Glutamatergic neuron (in vitro differentiated cells): ENCODE results near the gene MDM2. TPM values are rescaled to one million over a fixed set of nuclear protein-coding genes. Genes with fewer than 3 reads are reported as not detected.
"Not testable (repeated sequence)": the region's sequence is repeated elsewhere in the genome, so short reads cannot be mapped to it uniquely, and the experiment has no call there.

Experiments used
- DNase-seq: peaks from one replicate; pipeline ENCODE4 v3.0.0; 2022
- H3K27ac Mint-ChIP-seq: one replicate; pipeline ENCODE4 v1.8.0; 2020; ENCODE audit warnings: mild to moderate bottlenecking, mixed read lengths, inconsistent platforms; ENCODE audit not compliant: unreplicated experiment
- H3K27me3 Mint-ChIP-seq: one replicate; pipeline ENCODE4 v1.8.0; 2020; ENCODE audit warnings: mild to moderate bottlenecking, moderate library complexity, mixed read lengths, inconsistent platforms; ENCODE audit not compliant: unreplicated experiment
- H3K36me3 Mint-ChIP-seq: one replicate; pipeline ENCODE4 v1.8.0; 2020; ENCODE audit warnings: mild to moderate bottlenecking, mixed read lengths, inconsistent platforms; ENCODE audit not compliant: unreplicated experiment
- H3K4me1 Mint-ChIP-seq: one replicate; pipeline ENCODE4 v1.8.0; 2020; ENCODE audit warnings: mild to moderate bottlenecking, low read depth, mixed read lengths, inconsistent platforms; ENCODE audit not compliant: unreplicated experiment
- H3K4me3 Mint-ChIP-seq: one replicate; pipeline ENCODE4 v1.8.0; 2020; ENCODE audit warnings: mild to moderate bottlenecking, mixed read lengths, inconsistent platforms; ENCODE audit not compliant: unreplicated experiment
- H3K9me3 Mint-ChIP-seq: one replicate; pipeline ENCODE4 v1.8.0; 2020; ENCODE audit warnings: mild to moderate bottlenecking, moderate library complexity, mixed read lengths, inconsistent platforms; ENCODE audit not compliant: unreplicated experiment
- CTCF ChIP-seq: fragments of 200-600 bp; sonication (generic); IDR thresholded peaks from one replicate; pipeline ENCODE4 v1.5.0; 2021; ENCODE audit not compliant: partially characterized antibody, unreplicated experiment
- total RNA-seq: library from RNA; stranded (reverse); fragmentation: NEBNext Ultra II Directional; extraction: Animal tissue kit (Norgen Biotek cat#: 25700); gene quantifications from one replicate; pipeline ENCODE4 v1.2.1, GENCODE V29; 2021; ENCODE audit not compliant: unreplicated experiment

Gene MDM2
- total RNA-seq, 1 donor from 2014 or later = 84.9 TPM

DNA sequence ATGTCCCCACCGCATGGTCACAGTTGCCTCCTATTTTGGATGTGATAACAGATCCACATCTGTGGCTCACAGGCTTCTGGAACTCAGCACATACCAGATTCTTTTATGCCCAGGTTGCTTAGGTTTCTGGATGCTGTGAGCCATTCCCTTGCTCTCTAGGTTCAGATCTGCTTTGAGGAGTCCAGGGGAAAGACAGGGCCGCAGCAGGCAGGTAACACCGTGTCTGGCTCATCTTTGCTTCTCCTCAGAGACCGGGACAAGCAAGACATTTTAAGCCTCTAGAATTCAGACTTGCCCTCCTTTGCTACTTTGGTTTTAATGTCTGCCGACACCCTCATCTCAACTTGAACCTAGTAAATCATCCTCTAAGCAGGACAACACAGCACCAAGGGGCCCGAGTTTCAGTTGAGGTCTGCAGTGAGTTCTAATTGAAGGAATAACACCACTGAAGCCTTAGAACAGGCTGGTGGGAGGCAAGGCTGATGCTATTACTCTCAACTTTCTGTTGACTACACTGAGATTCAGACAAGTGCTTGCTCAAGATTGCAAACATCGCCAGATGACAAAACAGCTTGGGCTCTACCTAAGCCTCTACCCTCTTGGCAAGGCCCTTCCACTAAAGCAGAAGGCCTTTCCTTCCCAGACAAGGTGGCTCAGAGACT, 55.3 kb downstream of the MDM2 start:
- Mint-ChIP-seq H3K4me1 (peaks cover 1% of the 10 kb centered on the region), H3K27ac (no peak overlapping the region), H3K36me3 (no peaks in the 10 kb centered on the region), H3K4me3 (no peak overlapping the region), H3K27me3 (peaks cover 2% of the 10 kb centered on the region), H3K9me3 (no peaks in the 10 kb centered on the region)
- TF ChIP-seq CTCF = no peak
- DNase-seq = no peak

GRCh38 chr12:68863886-68864454, 56.0 kb downstream of the MDM2 start:
- H3K27me3 Mint-ChIP-seq, DNase-seq, H3K4me1 Mint-ChIP-seq, H3K27ac Mint-ChIP-seq, H3K9me3 Mint-ChIP-seq, H3K36me3 Mint-ChIP-seq, H3K4me3 Mint-ChIP-seq: not testable (repeated sequence)
- peak; percentile 68 for TF ChIP-seq CTCF

GRCh38 chr12:68864604-68865003, 56.6 kb downstream of the MDM2 start:
- Mint-ChIP-seq H3K9me3 (no peaks in the 10 kb centered on the region), H3K36me3 (no peaks in the 10 kb centered on the region), H3K4me1 (peaks cover 8% of the 10 kb centered on the region), H3K27me3 (peaks cover 2% of the 10 kb centered on the region), H3K27ac (no peak overlapping the region), H3K4me3 (no peak overlapping the region)
- DNase-seq = no peak
- no peak for TF ChIP-seq CTCF

- Mint-ChIP-seq H3K27ac (no peak overlapping the region), H3K27me3 (peaks cover 2% of the 10 kb centered on the region)
- no peak for TF ChIP-seq CTCF
Measured at GRCh38 chr12:68865399-68866164, 57.6 kb downstream of the MDM2 start.

DNA sequence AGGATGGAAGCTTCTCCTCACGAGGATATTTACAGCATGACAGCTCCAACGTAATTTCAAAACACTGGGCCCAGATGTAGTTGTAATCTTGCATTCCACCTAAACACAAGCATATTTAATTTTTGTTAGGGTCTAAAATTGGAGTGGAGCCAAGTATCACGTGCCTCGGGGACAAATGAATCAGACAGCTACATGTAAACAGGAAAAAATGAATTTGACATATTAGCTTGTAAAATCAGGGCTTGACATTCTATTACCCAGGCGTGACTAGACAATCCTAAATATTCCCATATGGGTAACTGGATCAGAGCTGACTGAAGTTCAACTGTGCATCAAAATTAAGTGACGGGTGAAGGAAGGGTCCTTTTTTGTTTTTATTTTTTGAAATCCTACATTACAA, 59.0 kb downstream of the MDM2 start:
- Mint-ChIP-seq H3K27me3 (peaks cover 5% of the 10 kb centered on the region), H3K36me3 (no peaks in the 10 kb centered on the region), H3K9me3 (no peaks in the 10 kb centered on the region), H3K27ac (no peak overlapping the region), H3K4me1 (peaks cover 8% of the 10 kb centered on the region), H3K4me3 (no peak overlapping the region)
- no peak for DNase-seq
- no peak for TF ChIP-seq CTCF

More at GRCh38 chr12:68865399-68866164, 57.6 kb downstream of the MDM2 start:
- H3K4me3 Mint-ChIP-seq = no peak overlapping the region
- peaks cover 8% of the 10 kb centered on the region for H3K4me1 Mint-ChIP-seq
- H3K36me3 Mint-ChIP-seq = no peaks in the 10 kb centered on the region
- H3K9me3 Mint-ChIP-seq = no peaks in the 10 kb centered on the region
- no peak for DNase-seq
